HepG2 (cell line): Measurements from ENCODE around the gene SLIT1. TPM values are rescaled to one million over a fixed set of nuclear protein-coding genes. Genes with fewer than 3 reads are reported as not detected.

Experiments
- ATAC-seq: fragments of 200-7000 bp; cut with Tn5 transposase; 3 replicates; pipeline ENCODE4 v1.9.1; 2020; ENCODE audit warnings: mild to moderate bottlenecking, moderate library complexity
- BruUV-seq: library from RNA; stranded (reverse); fragments of 400-500 nt; replicated peaks from 2 replicates; lab custom pipeline; 2021; lab: Mats Ljungman, UMichigan
- CTCF ChIA-PET: fragments of 300-600 bp; formaldehyde crosslinking; extraction: SDS; loops from one replicate; lab custom pipeline; 2021; ENCODE audit warnings: low total read pairs, inconsistent platforms, low intra/inter-chr PET ratio; lab: Yijun Ruan, JAX
- POLR2A ChIA-PET: fragments of 350-600 bp; sonication (Branson Sonifier 250); formaldehyde crosslinking; loops from one replicate; lab custom pipeline; 2020; ENCODE audit warnings: antibody characterized with exemption, inconsistent platforms; lab: Yijun Ruan, JAX
- DNase-seq: peaks from one replicate; pipeline ENCODE4 v3.0.0-alpha.2; 2015; ENCODE audit warnings: low spot score
- FAIRE-seq: peaks from 3 replicates; lab custom pipeline; 2011; peaks lifted over from hg19 to GRCh38; lab: Jason Lieb, UNC
- H2AFZ ChIP-seq: one replicate; pipeline ENCODE4 v1.6.1; 2011; ENCODE audit warnings: low read length, inconsistent platforms
- H3K27ac ChIP-seq: fragments of 300-600 bp; 3 replicates; pipeline ENCODE4 v1.8.0; 2011; ENCODE audit warnings: mixed run types, mild to moderate bottlenecking, mixed read lengths, low read length, inconsistent platforms; ENCODE audit not compliant: insufficient read depth; ENCODE audit errors: extremely low read length
- H3K27me3 ChIP-seq, 2 experiments: fragments of 200-600 bp in 1 of 2; 2 replicates in 1 of 2; 3 replicates in 1 of 2; pipeline versions ENCODE4 v1.6.0 to v1.8.0; 2011; ENCODE audit warnings: low read length in 2 of 2, mild to moderate bottlenecking in 2 of 2, moderate library complexity in 2 of 2, inconsistent platforms in 1 of 2; ENCODE audit not compliant: insufficient read depth in 2 of 2, control insufficient read depth in 1 of 2
- H3K36me3 ChIP-seq, 2 experiments: fragments of 200-600 bp in 1 of 2; replicated peaks in 1 of 2; 2 replicates in 1 of 2; 3 replicates in 1 of 2; pipeline versions ENCODE4 v1.5.1 to v1.8.0; 2011; ENCODE audit warnings: low read length in 2 of 2, inconsistent platforms in 1 of 2; ENCODE audit not compliant: insufficient read depth in 2 of 2, control insufficient read depth in 1 of 2
- H3K4me1 ChIP-seq: 2 replicates; pipeline ENCODE4 v1.5.1; 2012; ENCODE audit warnings: low read length, inconsistent platforms; ENCODE audit not compliant: insufficient read depth
- H3K4me2 ChIP-seq: 2 replicates; pipeline ENCODE4 v1.6.0; 2011; ENCODE audit warnings: low read depth, low read length, inconsistent platforms
- H3K4me3 ChIP-seq, 3 experiments: fragments of 200-600 bp in 1 of 3; sonication (generic), shearing (Covaris generic) in 1 of 3; replicated peaks in 1 of 3; 2 replicates each; pipeline ENCODE4 v1.5.1; 2011 to 2016; ENCODE audit warnings: low read length in 3 of 3, inconsistent platforms in 2 of 3, low read depth in 2 of 3, mild to moderate bottlenecking in 2 of 3, control low read depth in 1 of 3, mixed read lengths in 1 of 3; ENCODE audit not compliant: insufficient read depth in 1 of 3
- H3K79me2 ChIP-seq: one replicate; pipeline ENCODE4 v1.6.1; 2011; ENCODE audit warnings: low read length, inconsistent platforms; ENCODE audit not compliant: insufficient read depth
- H3K9ac ChIP-seq: 2 replicates; pipeline ENCODE4 v1.6.0; 2011; ENCODE audit warnings: mild to moderate bottlenecking, low read depth, low read length, inconsistent platforms; ENCODE audit not compliant: insufficient read depth
- H3K9me3 ChIP-seq: 2 replicates; pipeline ENCODE4 v1.5.1; 2012; ENCODE audit warnings: mild to moderate bottlenecking, low read length
- H4K20me1 ChIP-seq: 2 replicates; pipeline ENCODE4 v1.6.0; 2011; ENCODE audit warnings: inconsistent platforms, mild to moderate bottlenecking, low read length, moderate library complexity; ENCODE audit not compliant: insufficient read depth
- CENPX ChIP-seq: sonication (generic); formaldehyde crosslinking; IDR thresholded peaks from 2 replicates; pipeline ENCODE4 v1.9.0; 2021; ENCODE audit warnings: mild to moderate bottlenecking, missing genetic modification reagents, moderate library complexity
- FOXK1 ChIP-seq: sonication (generic); formaldehyde crosslinking; IDR thresholded peaks from 2 replicates; pipeline ENCODE4 v1.4.0; 2020; ENCODE audit warnings: low read depth, missing genetic modification reagents, borderline replicate concordance
- GTF2F1 ChIP-seq: fragments of 150-350 bp; IDR thresholded peaks from 2 replicates; pipeline ENCODE4 v1.6.1; 2014; ENCODE audit warnings: low read length
- NCOA1 ChIP-seq: sonication (generic); formaldehyde crosslinking; IDR thresholded peaks from 2 replicates; pipeline ENCODE4 v1.9.0; 2021; ENCODE audit warnings: missing genetic modification reagents
- NR3C1 ChIP-seq: sonication (generic); formaldehyde crosslinking; IDR thresholded peaks from 2 replicates; pipeline ENCODE4 v1.4.0; 2020; ENCODE audit warnings: missing genetic modification reagents
- RFXANK ChIP-seq: IDR thresholded peaks from 2 replicates; pipeline ENCODE4 v1.6.1; 2016
- SMYD3 ChIP-seq: sonication (generic); formaldehyde crosslinking; IDR thresholded peaks from 2 replicates; pipeline ENCODE4 v1.8.1; 2023; ENCODE audit warnings: mild to moderate bottlenecking, missing genetic modification reagents
- SYNCRIP ChIP-seq: fragments of 200-400 bp; formaldehyde crosslinking; IDR thresholded peaks from 2 replicates; pipeline ENCODE4 v1.6.1; 2018; ENCODE audit warnings: mild to moderate bottlenecking, low read depth, low read length; ENCODE audit not compliant: insufficient read depth
- THYN1 ChIP-seq: sonication (generic); formaldehyde crosslinking; IDR thresholded peaks from 2 replicates; pipeline ENCODE4 v1.8.1; 2023; ENCODE audit warnings: low read depth, mild to moderate bottlenecking, moderate library complexity, missing genetic modification reagents, borderline replicate concordance
- WIZ ChIP-seq: sonication (generic); formaldehyde crosslinking; IDR thresholded peaks from 2 replicates; pipeline ENCODE4 v1.5.1; 2020; ENCODE audit warnings: mild to moderate bottlenecking, missing genetic modification reagents
- ZFP41 ChIP-seq: sonication (generic); formaldehyde crosslinking; IDR thresholded peaks from 2 replicates; pipeline ENCODE4 v1.4.0; 2020; ENCODE audit warnings: mild to moderate bottlenecking, missing genetic modification reagents, borderline replicate concordance
- ZNF317 ChIP-seq: sonication (generic); formaldehyde crosslinking; IDR thresholded peaks from 2 replicates; pipeline ENCODE4 v1.5.0; 2020; ENCODE audit warnings: mild to moderate bottlenecking, missing genetic modification reagents
- ZNF652 ChIP-seq: IDR thresholded peaks from 2 replicates; pipeline ENCODE4 v1.6.1; 2016; ENCODE audit warnings: low read depth, borderline replicate concordance
- WGBS: methylation state at CpG from one replicate; pipeline ENCODE4 v1.1.6; 2017; ENCODE audit warnings: low lambda C conversion rate; 5-methylcytosine and 5-hydroxymethylcytosine counted together
- in situ Hi-C: cut with HindIII; loops from 2 replicates; pipeline ENCODE4 v1.10.0; 2017; ENCODE audit warnings: low pct_unique_long_range_greater_than_20kb; ENCODE audit not compliant: extremely low pct_ligation_motif_present
- intact Hi-C: fragments of 100-400 bp; cut with micrococcal nuclease; formaldehyde crosslinking; loops from one replicate; pipeline ENCODE4 v1.10.0; 2022; ENCODE audit not compliant: unreplicated experiment
- polyA plus RNA-seq, 8 experiments: library from polyadenylated mRNA; depleted of rRNA in 3 of 8; stranded (reverse) in 7 of 8; unstranded in 1 of 8; fragments of >200 nt; fragmentation: Illumina TruSeq in 4 of 8; extraction: Trizol in 4 of 8; gene quantifications; 2 replicates each; pipeline versions ENCODE4 v1.2.1 to v1.2.3, GENCODE V29; 2011 to 2016; ENCODE audit warnings: low read depth in 4 of 8, missing spikeins in 1 of 8, mixed read lengths in 1 of 8; ENCODE audit not compliant: insufficient read depth in 1 of 8
- total RNA-seq, 5 experiments: library from RNA; depleted of rRNA; stranded (reverse); fragments of >200 nt; fragmentation: Illumina TruSeq; extraction: Trizol; gene quantifications; 2 replicates each; pipeline ENCODE4 v1.2.3, GENCODE V29; 2016; ENCODE audit warnings: low read depth in 1 of 5
- TF ChIP-seq, protein P1 (sequence below): sonication (generic); formaldehyde crosslinking; IDR thresholded peaks from 2 replicates; pipeline ENCODE4 v1.5.0; 2020; ENCODE audit warnings: mild to moderate bottlenecking, missing genetic modification reagents
- TF ChIP-seq, protein P2 (sequence below): sonication (generic); formaldehyde crosslinking; IDR thresholded peaks from 2 replicates; pipeline ENCODE4 v1.4.0; 2020; ENCODE audit warnings: missing genetic modification reagents, mild to moderate bottlenecking, borderline replicate concordance
- TF ChIP-seq, protein P3 (sequence below): sonication (generic); formaldehyde crosslinking; IDR thresholded peaks from 2 replicates; pipeline ENCODE4 v1.4.0; 2020; ENCODE audit warnings: mild to moderate bottlenecking, missing genetic modification reagents

Gene SLIT1
- total and polyA plus RNA-seq, 2 of the 13 experiments (the other 11 are each of a cell fraction or from before 2014, with no cell fraction given) = 0.09 to 0.33 TPM

DNA sequence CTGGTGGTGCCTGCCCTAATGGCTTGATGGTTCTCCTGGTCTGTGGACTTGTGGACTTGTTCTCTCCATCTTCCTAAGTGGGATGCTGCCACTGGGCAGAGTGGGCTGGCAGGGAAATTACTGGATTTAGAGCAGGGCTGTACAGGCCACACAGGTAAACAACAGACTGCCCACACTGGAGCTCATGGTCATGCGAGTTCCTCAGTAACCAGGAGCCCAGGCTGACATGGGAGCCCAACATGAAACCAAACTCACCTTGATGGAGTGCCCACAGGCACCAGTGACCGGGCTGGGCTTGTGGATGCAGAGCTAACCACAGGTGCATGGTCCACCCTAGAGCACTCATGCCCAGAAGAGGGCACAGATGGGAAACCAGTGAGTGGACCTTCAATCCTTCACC is 116.7 kb downstream of the SLIT1 start:
- H3K36me3 ChIP-seq = no peaks in the 10 kb centered on the region
- H3K27me3 ChIP-seq = peaks cover 9 to 63% of the 10 kb centered on the region in 2 experiments
- no peaks in the 10 kb centered on the region for H3K4me1 ChIP-seq
- ChIA-PET POLR2A (no interaction called here), CTCF (no interaction called here)
- H3K27ac ChIP-seq = no peak overlapping the region
- no peak overlapping the region for H3K9ac ChIP-seq
- no peak overlapping the region for H3K4me2 ChIP-seq
- no CpG with 5 or more reads among the region's 2 CpGs for WGBS
- no peak overlapping the region for H3K4me3 ChIP-seq
- intact Hi-C loops = no loop called here
- ATAC-seq = no peak
- no peaks in the 10 kb centered on the region for H4K20me1 ChIP-seq
- DNase-seq = no peak
- H3K79me2 ChIP-seq = no peaks in the 10 kb centered on the region
- no peak for FAIRE-seq
- H3K9me3 ChIP-seq = no peaks in the 10 kb centered on the region
- in situ Hi-C loops = no loop called here
- no peak overlapping the region for H2AFZ ChIP-seq
- BruUV-seq = no TSS peak
- TF ChIP-seq SMYD3 (CRISPR knock-in tag) (no peak), GTF2F1 (no peak), SYNCRIP (no peak), WIZ (CRISPR knock-in tag) (no peak), ZNF317 (no peak), ZNF652 (CRISPR knock-in tag) (no peak), RFXANK (CRISPR knock-in tag) (no peak), NCOA1 (CRISPR knock-in tag) (no peak), NR3C1 (CRISPR knock-in tag) (no peak), FOXK1 (CRISPR knock-in tag) (no peak), CENPX (CRISPR knock-in tag) (no peak), ZFP41 (CRISPR knock-in tag) (no peak), THYN1 (CRISPR knock-in tag) (no peak)
- TF ChIP-seq, protein P1, sequence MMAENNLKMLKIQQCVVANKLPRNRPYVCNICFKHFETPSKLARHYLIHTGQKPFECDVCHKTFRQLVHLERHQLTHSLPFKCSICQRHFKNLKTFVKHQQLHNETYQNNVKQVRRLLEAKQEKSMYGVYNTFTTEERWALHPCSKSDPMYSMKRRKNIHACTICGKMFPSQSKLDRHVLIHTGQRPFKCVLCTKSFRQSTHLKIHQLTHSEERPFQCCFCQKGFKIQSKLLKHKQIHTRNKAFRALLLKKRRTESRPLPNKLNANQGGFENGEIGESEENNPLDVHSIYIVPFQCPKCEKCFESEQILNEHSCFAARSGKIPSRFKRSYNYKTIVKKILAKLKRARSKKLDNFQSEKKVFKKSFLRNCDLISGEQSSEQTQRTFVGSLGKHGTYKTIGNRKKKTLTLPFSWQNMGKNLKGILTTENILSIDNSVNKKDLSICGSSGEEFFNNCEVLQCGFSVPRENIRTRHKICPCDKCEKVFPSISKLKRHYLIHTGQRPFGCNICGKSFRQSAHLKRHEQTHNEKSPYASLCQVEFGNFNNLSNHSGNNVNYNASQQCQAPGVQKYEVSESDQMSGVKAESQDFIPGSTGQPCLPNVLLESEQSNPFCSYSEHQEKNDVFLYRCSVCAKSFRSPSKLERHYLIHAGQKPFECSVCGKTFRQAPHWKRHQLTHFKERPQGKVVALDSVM (CRISPR knock-in tag) = no peak
- TF ChIP-seq, protein P2, sequence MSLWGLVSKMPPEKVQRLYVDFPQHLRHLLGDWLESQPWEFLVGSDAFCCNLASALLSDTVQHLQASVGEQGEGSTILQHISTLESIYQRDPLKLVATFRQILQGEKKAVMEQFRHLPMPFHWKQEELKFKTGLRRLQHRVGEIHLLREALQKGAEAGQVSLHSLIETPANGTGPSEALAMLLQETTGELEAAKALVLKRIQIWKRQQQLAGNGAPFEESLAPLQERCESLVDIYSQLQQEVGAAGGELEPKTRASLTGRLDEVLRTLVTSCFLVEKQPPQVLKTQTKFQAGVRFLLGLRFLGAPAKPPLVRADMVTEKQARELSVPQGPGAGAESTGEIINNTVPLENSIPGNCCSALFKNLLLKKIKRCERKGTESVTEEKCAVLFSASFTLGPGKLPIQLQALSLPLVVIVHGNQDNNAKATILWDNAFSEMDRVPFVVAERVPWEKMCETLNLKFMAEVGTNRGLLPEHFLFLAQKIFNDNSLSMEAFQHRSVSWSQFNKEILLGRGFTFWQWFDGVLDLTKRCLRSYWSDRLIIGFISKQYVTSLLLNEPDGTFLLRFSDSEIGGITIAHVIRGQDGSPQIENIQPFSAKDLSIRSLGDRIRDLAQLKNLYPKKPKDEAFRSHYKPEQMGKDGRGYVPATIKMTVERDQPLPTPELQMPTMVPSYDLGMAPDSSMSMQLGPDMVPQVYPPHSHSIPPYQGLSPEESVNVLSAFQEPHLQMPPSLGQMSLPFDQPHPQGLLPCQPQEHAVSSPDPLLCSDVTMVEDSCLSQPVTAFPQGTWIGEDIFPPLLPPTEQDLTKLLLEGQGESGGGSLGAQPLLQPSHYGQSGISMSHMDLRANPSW (CRISPR knock-in tag) = no peak
- TF ChIP-seq, protein P3, sequence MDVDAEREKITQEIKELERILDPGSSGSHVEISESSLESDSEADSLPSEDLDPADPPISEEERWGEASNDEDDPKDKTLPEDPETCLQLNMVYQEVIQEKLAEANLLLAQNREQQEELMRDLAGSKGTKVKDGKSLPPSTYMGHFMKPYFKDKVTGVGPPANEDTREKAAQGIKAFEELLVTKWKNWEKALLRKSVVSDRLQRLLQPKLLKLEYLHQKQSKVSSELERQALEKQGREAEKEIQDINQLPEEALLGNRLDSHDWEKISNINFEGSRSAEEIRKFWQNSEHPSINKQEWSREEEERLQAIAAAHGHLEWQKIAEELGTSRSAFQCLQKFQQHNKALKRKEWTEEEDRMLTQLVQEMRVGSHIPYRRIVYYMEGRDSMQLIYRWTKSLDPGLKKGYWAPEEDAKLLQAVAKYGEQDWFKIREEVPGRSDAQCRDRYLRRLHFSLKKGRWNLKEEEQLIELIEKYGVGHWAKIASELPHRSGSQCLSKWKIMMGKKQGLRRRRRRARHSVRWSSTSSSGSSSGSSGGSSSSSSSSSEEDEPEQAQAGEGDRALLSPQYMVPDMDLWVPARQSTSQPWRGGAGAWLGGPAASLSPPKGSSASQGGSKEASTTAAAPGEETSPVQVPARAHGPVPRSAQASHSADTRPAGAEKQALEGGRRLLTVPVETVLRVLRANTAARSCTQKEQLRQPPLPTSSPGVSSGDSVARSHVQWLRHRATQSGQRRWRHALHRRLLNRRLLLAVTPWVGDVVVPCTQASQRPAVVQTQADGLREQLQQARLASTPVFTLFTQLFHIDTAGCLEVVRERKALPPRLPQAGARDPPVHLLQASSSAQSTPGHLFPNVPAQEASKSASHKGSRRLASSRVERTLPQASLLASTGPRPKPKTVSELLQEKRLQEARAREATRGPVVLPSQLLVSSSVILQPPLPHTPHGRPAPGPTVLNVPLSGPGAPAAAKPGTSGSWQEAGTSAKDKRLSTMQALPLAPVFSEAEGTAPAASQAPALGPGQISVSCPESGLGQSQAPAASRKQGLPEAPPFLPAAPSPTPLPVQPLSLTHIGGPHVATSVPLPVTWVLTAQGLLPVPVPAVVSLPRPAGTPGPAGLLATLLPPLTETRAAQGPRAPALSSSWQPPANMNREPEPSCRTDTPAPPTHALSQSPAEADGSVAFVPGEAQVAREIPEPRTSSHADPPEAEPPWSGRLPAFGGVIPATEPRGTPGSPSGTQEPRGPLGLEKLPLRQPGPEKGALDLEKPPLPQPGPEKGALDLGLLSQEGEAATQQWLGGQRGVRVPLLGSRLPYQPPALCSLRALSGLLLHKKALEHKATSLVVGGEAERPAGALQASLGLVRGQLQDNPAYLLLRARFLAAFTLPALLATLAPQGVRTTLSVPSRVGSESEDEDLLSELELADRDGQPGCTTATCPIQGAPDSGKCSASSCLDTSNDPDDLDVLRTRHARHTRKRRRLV (CRISPR knock-in tag) = no peak
